Esophagus mucosa (tissue), 1 donor: ENCODE measurements around the gene SORBS1. TPM values are rescaled to one million over a fixed set of nuclear protein-coding genes. Genes with fewer than 3 reads are reported as not detected.
A peak's percentile ranks its signal among the peaks of the same experiment; 100 is the strongest.
"Not testable (repeated sequence)": the region's sequence is repeated elsewhere in the genome, so short reads cannot be mapped to it uniquely, and the experiment has no call there.

Experiments used
- ATAC-seq: fragments of 200-7000 bp; cut with Tn5 transposase; one replicate; pipeline ENCODE4 v1.9.1; 2020
- total RNA-seq: library from RNA; stranded (reverse); gene quantifications from one replicate; pipeline ENCODE4 v1.2.4, GENCODE V29; 2023
- donor health status: DM: yes; HTN: yes; CAD: no.

The SORBS1 gene
- total RNA-seq, 1 donor from 2014 or later = 23.2 TPM

- ATAC-seq = no peak
Observed at GRCh38 chr10:95384011-95384704, 177.0 kb downstream of the SORBS1 start.

GRCh38 chr10:95382596-95382995 is 178.6 kb downstream of the SORBS1 start:
- no peak for ATAC-seq

GRCh38 chr10:95382174-95382573 is 179.0 kb downstream of the SORBS1 start:
- ATAC-seq = no peak

GRCh38 chr10:95377950-95378349 is 183.2 kb downstream of the SORBS1 start:
- no peak for ATAC-seq

GRCh38 chr10:95375418-95375817 is 185.8 kb downstream of the SORBS1 start:
- ATAC-seq = no peak

- ATAC-seq = peak; percentile 94
Observed at GRCh38 chr10:95374597-95375209, 186.5 kb downstream of the SORBS1 start.

- ATAC-seq = no peak
Observed at GRCh38 chr10:95373660-95374059, 187.5 kb downstream of the SORBS1 start.

- ATAC-seq = no peak
Observed at GRCh38 chr10:95364342-95364741, 196.8 kb downstream of the SORBS1 start.

- ATAC-seq = peak; percentile 39
Observed at GRCh38 chr10:95363303-95363912, 197.8 kb downstream of the SORBS1 start.

GRCh38 chr10:95360122-95360714 is 201.0 kb downstream of the SORBS1 start:
- ATAC-seq = peak; percentile 41

- ATAC-seq = no peak
Observed at GRCh38 chr10:95359466-95359865, 201.7 kb downstream of the SORBS1 start.

GRCh38 chr10:95356190-95356955 is 204.8 kb downstream of the SORBS1 start:
- ATAC-seq = no peak

GRCh38 chr10:95355301-95355700 is 205.9 kb downstream of the SORBS1 start:
- no peak for ATAC-seq

GRCh38 chr10:95354110-95354509 is 207.1 kb downstream of the SORBS1 start:
- ATAC-seq = no peak

- ATAC-seq = no peak
Observed at GRCh38 chr10:95353123-95353522, 208.0 kb downstream of the SORBS1 start.

GRCh38 chr10:95352684-95353083 is 208.5 kb downstream of the SORBS1 start:
- ATAC-seq = no peak

GRCh38 chr10:95350830-95351228 is 210.3 kb downstream of the SORBS1 start:
- ATAC-seq = peak; percentile 48

- ATAC-seq = no peak
Observed at GRCh38 chr10:95350219-95350829, 210.8 kb downstream of the SORBS1 start.

- not testable (repeated sequence) for ATAC-seq
Observed at GRCh38 chr10:95347402-95347766, 213.8 kb downstream of the SORBS1 start.

- no peak for ATAC-seq
Observed at GRCh38 chr10:95346715-95347401, 214.3 kb downstream of the SORBS1 start.

- no peak for ATAC-seq
Observed at GRCh38 chr10:95343573-95343972, 217.6 kb downstream of the SORBS1 start.

- no peak for ATAC-seq
Observed at GRCh38 chr10:95341716-95342130, 219.4 kb downstream of the SORBS1 start.
